Caki2 (cell line): ENCODE measurements around the gene MDM2. TPM values are rescaled to one million over a fixed set of nuclear protein-coding genes. Genes with fewer than 3 reads are reported as not detected.
"Not testable (repeated sequence)": the region's sequence is repeated elsewhere in the genome, so short reads cannot be mapped to it uniquely, and the experiment has no call there.

ENCODE experiments used
- DNase-seq: peaks from one replicate; pipeline ENCODE4 v3.0.0-alpha.2; 2015; ENCODE audit warnings: low read depth
- in situ Hi-C: cut with HindIII; loops from 2 replicates; pipeline ENCODE4 v1.10.0; 2016; ENCODE audit warnings: low sequenced_read_pairs, low pct_unique_long_range_greater_than_20kb, mixed read lengths
- total RNA-seq: library from RNA; depleted of rRNA; stranded (reverse); fragments of >200 nt; shearing (Covaris generic); gene quantifications from 2 replicates; pipeline ENCODE4 v1.2.3, GENCODE V29; 2014; ENCODE audit warnings: low replicate concordance

Gene MDM2
- total RNA-seq, 1 experiment from 2014 or later: 96.3 TPM

GRCh38 chr12:68839183-68840147 lies 31.5 kb downstream of the MDM2 start:
- no peak for DNase-seq
- in situ Hi-C loops: no loop called here

GRCh38 chr12:68841175-68841574 lies 33.2 kb downstream of the MDM2 start:
- DNase-seq, in situ Hi-C loops: not testable (repeated sequence)

- DNase-seq: no peak
- in situ Hi-C loops: no loop called here
Observed at GRCh38 chr12:68841717-68842116, 33.7 kb downstream of the MDM2 start.

GRCh38 chr12:68842123-68842522 lies 34.1 kb downstream of the MDM2 start:
- in situ Hi-C loops: no loop called here
- DNase-seq: no peak

GRCh38 chr12:68842784-68843567 lies 35.0 kb downstream of the MDM2 start:
- in situ Hi-C loops: no loop called here
- no peak for DNase-seq

GRCh38 chr12:68844318-68844745 lies 36.4 kb downstream of the MDM2 start:
- in situ Hi-C loops: no loop called here
- no peak for DNase-seq

GRCh38 chr12:68844788-68845695 lies 37.1 kb downstream of the MDM2 start:
- peak; percentile 41 for DNase-seq
- in situ Hi-C loops: no loop called here

GRCh38 chr12:68846811-68847210 lies 38.8 kb downstream of the MDM2 start:
- DNase-seq: no peak
- in situ Hi-C loops: no loop called here

GRCh38 chr12:68850390-68850789 lies 42.4 kb downstream of the MDM2 start:
- in situ Hi-C loops: loop anchor here (25.0 kb wide), 1 partner anchor 412 kb away; no protein-coding TSS in a partner anchor

GRCh38 chr12:68851592-68852306 lies 43.8 kb downstream of the MDM2 start:
- in situ Hi-C loops: loop anchor here (25.0 kb wide), 1 partner anchor 411 kb away; no protein-coding TSS in a partner anchor
- DNase-seq: no peak

More at GRCh38 chr12:68850390-68850789, 42.4 kb downstream of the MDM2 start:
- DNase-seq: no peak

GRCh38 chr12:68853396-68854077 lies 45.6 kb downstream of the MDM2 start:
- in situ Hi-C loops: loop anchor here (25.0 kb wide), 1 partner anchor 409 kb away; no protein-coding TSS in a partner anchor
- DNase-seq: no peak

GRCh38 chr12:68854078-68854468 lies 46.1 kb downstream of the MDM2 start:
- in situ Hi-C loops: loop anchor here (25.0 kb wide), 1 partner anchor 408 kb away; no protein-coding TSS in a partner anchor
- no peak for DNase-seq

GRCh38 chr12:68854554-68854953 lies 46.6 kb downstream of the MDM2 start:
- in situ Hi-C loops: loop anchor here (25.0 kb wide), 1 partner anchor 408 kb away; no protein-coding TSS in a partner anchor
- DNase-seq: no peak

- in situ Hi-C loops: loop anchor here (25.0 kb wide), 1 partner anchor 407 kb away; no protein-coding TSS in a partner anchor
- DNase-seq: no peak
Observed at GRCh38 chr12:68855111-68855510, 47.1 kb downstream of the MDM2 start.

GRCh38 chr12:68855771-68856170 lies 47.8 kb downstream of the MDM2 start:
- DNase-seq: no peak
- in situ Hi-C loops: loop anchor here (25.0 kb wide), 1 partner anchor 407 kb away; no protein-coding TSS in a partner anchor

GRCh38 chr12:68856510-68856909 lies 48.5 kb downstream of the MDM2 start:
- in situ Hi-C loops: loop anchor here (25.0 kb wide), 1 partner anchor 406 kb away; no protein-coding TSS in a partner anchor
- DNase-seq: no peak
